GM21526 (cell line): Measurements from ENCODE around the gene TTC34.

Experiments
- ATAC-seq: cut with Tn5 transposase; IDR thresholded peaks from one replicate; pipeline ENCODE4 v1.9.1; 2021; ENCODE audit warnings: moderate library complexity; ENCODE audit not compliant: unreplicated experiment, low FRiP score

The TTC34 gene

GRCh38 chr1:2830761-2831425 lies 29.4 kb upstream of the TTC34 start:
- no peak for ATAC-seq

GRCh38 chr1:2829846-2830615 lies 28.5 kb upstream of the TTC34 start:
- no peak for ATAC-seq

- ATAC-seq = no peak
Measured at GRCh38 chr1:2828586-2829250, 27.2 kb upstream of the TTC34 start.

- no peak for ATAC-seq
Measured at GRCh38 chr1:2826736-2827292, 25.3 kb upstream of the TTC34 start.

GRCh38 chr1:2826316-2826715 lies 24.8 kb upstream of the TTC34 start:
- no peak for ATAC-seq

GRCh38 chr1:2825487-2826189 lies 24.1 kb upstream of the TTC34 start:
- no peak for ATAC-seq

- no peak for ATAC-seq
Measured at GRCh38 chr1:2824999-2825398, 23.5 kb upstream of the TTC34 start.

- no peak for ATAC-seq
Measured at GRCh38 chr1:2823921-2824610, 22.6 kb upstream of the TTC34 start.

- ATAC-seq = no peak
Measured at GRCh38 chr1:2822621-2823145, 21.2 kb upstream of the TTC34 start.

- ATAC-seq = no peak
Measured at GRCh38 chr1:2821966-2822620, 20.6 kb upstream of the TTC34 start.

- no peak for ATAC-seq
Measured at GRCh38 chr1:2821373-2821955, 20.0 kb upstream of the TTC34 start.

- no peak for ATAC-seq
Measured at GRCh38 chr1:2820731-2821372, 19.4 kb upstream of the TTC34 start.

GRCh38 chr1:2819831-2820730 lies 18.6 kb upstream of the TTC34 start:
- no peak for ATAC-seq

- ATAC-seq = no peak
Measured at GRCh38 chr1:2819429-2819828, 17.9 kb upstream of the TTC34 start.

GRCh38 chr1:2817784-2818564 lies 16.5 kb upstream of the TTC34 start:
- ATAC-seq = no peak

GRCh38 chr1:2816786-2817185 lies 15.3 kb upstream of the TTC34 start:
- ATAC-seq = no peak

GRCh38 chr1:2815551-2815950 lies 14.1 kb upstream of the TTC34 start:
- ATAC-seq = no peak
